NB4 (cell line): ENCODE data around the gene LRRC10B.

Experiments used
- CTCF ChIP-seq: IDR thresholded peaks from one replicate; pipeline ENCODE4 v1.5.1; 2012; ENCODE audit warnings: low read depth, low read length
- MYC ChIP-seq: IDR thresholded peaks from 2 replicates; pipeline ENCODE4 v1.6.1; 2011; ENCODE audit warnings: low read depth, low read length
- POLR2A ChIP-seq: IDR thresholded peaks from 2 replicates; pipeline ENCODE4 v1.6.1; 2011; ENCODE audit warnings: mild to moderate bottlenecking; ENCODE audit not compliant: insufficient read length; ENCODE audit errors: extremely low read depth
- TF ChIP-seq, protein P1 (sequence below): IDR thresholded peaks from 2 replicates; pipeline ENCODE4 v1.6.1; 2011; ENCODE audit warnings: low read depth, low read length

- TF ChIP-seq CTCF (no peak), POLR2A (no peak), MYC (no peak)
- TF ChIP-seq, protein P1, sequence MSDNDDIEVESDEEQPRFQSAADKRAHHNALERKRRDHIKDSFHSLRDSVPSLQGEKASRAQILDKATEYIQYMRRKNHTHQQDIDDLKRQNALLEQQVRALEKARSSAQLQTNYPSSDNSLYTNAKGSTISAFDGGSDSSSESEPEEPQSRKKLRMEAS = no peak
Measured at GRCh38 chr11:61535998-61536675, 27.6 kb downstream of the LRRC10B start.
